SIG-M5 (cell line): ENCODE results near the gene PRKCSH.
"Not testable (repeated sequence)": the region's sequence is repeated elsewhere in the genome, so short reads cannot be mapped to it uniquely, and the experiment has no call there.

ENCODE experiments used
- DNase-seq: peaks from one replicate; lab custom pipeline; 2025; lab: John Stamatoyannopoulos, UW

The PRKCSH gene, protein sequence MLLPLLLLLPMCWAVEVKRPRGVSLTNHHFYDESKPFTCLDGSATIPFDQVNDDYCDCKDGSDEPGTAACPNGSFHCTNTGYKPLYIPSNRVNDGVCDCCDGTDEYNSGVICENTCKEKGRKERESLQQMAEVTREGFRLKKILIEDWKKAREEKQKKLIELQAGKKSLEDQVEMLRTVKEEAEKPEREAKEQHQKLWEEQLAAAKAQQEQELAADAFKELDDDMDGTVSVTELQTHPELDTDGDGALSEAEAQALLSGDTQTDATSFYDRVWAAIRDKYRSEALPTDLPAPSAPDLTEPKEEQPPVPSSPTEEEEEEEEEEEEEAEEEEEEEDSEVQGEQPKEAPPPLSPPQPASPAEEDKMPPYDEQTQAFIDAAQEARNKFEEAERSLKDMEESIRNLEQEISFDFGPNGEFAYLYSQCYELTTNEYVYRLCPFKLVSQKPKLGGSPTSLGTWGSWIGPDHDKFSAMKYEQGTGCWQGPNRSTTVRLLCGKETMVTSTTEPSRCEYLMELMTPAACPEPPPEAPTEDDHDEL

DNA sequence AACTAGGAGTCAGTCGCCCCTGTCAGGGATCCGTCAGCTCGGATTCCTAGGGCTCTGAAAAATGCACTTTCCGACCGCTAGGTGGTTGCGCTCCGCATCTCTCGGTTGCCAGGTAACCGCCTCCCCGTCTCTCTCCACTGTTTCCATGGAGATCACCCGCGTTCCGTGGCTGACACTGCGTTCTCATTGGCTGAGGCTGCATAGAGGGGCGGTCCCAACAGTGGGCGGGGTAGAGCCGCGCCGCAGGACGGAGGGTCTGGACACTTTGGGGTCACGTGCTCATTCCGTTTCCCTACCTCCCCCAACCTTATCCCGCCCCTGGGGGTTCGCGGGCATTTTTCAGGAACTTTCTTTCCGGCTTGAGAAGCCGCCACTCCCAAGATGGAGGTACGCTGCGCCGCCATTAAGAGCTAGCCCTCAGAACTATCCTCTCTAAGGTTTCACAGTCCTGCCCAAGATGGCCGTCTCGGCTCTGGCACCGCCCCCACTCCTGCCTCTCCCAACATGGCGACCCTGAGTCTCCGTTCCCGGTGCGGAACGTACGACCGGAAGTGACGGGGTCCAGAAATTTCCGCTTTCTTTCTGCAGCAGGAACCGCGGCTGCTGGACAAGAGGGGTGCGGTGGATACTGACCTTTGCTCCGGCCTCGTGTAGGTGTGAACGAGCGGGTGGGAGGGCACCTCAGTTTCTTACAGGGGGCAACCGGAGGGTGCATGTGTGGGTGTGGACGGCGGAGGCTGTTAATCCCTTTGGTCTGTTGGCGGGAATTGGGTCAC, at the start of gene PRKCSH, which contains the start of gene ODAD3:
TSS of gene PRKCSH (plus strand) at position 579 of the 776 bp plus-strand sequence. CDS start 483 bp downstream, outside the sequence.
TSS of gene ODAD3 (minus strand) at position 65 of the 776 bp plus-strand sequence. CDS start 105 bp downstream, outside the sequence.
- peak; percentile 98 for DNase-seq

DNA sequence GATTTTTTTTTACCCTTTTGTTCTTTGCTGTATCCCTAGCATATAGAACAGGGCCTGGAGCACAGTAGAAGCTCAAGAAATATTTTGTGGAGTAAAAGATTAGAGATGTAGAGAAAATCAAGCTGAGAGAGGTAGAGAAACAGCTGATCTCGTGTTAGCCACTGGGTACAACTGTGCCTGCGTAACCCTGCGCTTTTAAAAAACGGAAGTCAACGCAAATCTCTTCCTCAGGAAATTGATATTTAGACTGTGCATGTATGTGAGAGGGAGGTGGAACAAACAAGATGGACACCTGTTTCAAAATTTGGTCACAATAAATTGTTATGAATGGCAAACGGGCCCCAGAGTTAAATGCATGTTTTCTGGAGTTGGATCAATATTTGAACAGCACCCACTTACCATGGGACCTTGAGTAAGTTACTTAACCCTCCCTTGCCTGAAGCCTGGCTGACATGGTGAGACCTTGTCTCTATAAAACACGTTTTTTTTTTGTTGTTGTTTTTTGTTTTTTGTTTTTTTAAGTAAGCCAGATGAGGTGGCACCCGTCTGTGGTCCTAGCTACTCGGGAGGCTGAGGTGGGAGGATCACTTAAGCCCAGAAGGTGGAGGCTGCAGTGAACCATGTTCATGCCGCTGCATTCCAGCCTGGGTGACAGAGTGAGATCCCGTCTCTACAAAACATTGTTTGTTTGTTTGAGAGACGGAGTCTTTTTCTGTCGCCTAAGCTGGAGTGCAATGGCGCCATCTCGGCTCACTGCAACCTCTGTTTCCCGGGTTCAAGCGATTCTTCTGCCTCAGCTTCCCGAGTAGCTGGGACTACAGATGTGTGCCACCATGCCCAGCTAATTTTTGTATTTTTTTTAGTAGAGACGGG, 48.0 kb upstream of the PRKCSH start:
- DNase-seq, result no peak

- DNase-seq, result no peak
These were observed 45.1 kb upstream of the PRKCSH start for GRCh38 chr19:11390359-11390758.

GRCh38 chr19:11390933-11391680, 44.3 kb upstream of the PRKCSH start:
- DNase-seq, result no peak

GRCh38 chr19:11397089-11397610, 38.3 kb upstream of the PRKCSH start:
- DNase-seq, result no peak

DNA sequence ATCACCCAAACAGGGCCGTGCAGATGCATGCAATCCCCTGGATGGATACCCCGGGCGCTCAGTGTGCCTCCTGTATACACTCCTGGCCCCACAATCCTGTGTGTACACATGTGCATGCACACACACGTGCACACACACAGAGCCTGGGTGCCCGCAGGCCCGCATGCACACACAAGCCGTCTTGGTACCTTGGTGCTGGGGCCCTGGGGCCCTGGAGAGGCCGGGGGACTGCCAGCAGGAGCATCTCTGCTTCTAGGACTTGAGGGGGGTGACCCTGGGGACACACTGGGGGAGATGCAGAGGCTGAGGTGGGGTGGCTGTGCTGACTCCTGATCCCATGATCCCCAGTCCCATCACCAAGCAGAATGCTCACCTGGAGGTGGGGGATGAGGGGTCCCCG, 35.8 kb upstream of the PRKCSH start:
- no peak for DNase-seq

DNA sequence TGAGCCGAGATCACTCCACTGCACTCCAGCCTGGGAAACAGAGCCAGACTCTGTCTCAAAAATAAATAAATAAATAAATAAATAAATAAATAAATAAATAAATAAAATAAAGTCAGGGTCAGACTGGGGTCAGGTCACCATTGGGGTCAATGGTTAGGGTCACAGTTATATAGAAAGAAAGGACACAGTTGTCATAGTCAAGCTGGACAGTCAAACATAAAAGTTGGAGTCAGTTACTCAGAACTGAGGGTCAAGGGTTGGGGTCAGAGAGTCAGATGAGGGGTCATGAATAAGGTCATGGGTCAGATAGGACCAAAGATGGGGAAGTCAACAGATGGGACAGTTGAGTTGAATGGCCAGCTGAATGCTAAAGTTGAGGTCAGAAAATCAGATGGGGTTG, 34.6 kb upstream of the PRKCSH start:
- DNase-seq, result no peak

DNA sequence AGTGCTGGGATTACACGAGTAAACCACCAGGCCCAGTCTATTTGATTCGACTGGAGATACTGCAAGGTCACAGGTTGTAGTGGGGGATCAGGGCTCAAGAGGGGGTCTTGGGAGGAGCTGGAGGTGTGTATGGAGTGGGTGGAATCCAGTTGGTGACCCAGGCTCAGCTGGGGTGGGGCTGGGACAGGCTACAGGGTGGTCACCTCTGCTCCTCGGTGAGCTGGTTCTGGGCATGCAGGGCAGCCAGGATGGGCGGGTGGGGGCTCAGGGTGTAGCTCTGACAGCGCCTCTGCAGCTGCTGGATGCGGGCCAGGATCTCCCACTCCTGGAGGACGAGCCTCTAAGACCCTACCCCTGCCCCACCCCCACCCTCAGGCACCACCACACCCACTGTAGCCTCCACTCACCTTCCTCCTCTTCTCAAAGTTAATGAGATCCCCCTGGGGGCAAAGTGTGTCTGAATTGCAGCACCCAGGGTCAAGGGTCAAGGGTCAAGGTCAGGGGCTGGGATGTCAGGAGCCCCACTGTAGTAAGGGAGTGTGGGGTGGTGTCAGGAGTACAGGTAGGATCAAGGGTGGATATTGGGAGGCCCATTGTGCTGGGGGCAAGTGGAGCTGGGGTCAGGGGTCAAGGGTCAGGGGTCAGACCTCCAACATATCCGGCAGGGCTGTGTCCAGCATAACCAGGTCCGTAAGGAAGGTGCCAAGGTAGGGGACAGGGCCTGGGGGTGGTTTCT, 33.5 kb upstream of the PRKCSH start:
- DNase-seq, result no peak

DNA sequence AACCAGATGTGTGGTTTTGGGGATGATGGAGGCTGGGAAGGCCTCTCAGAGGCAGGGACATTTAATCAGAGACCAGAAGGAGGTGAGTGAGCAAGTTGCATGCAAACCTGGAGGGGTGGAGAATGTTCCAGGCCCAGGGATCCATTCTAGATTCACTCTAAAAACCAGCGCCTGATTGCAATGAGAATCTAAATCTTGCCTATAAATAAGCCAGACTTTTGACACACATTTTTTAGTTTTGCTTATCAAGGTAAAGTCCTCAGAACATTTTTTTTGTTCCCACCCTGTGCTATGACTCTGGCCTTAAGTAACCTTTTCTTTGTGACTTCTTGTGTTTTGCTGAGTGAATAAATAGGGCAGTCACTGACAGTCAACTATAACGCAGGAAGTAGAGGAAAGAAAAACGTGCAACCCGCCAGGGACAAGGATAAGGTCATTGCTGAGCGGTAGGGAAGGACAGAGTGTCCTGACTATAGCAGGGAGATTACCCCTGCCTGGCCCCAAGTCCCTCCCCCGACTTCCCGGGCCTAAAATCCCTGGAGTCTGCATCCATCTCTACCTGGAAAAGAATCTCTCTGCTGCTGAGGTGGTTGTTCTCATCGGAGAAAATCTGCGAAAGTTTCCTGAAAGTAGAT, 30.7 kb upstream of the PRKCSH start:
- no peak for DNase-seq

DNA sequence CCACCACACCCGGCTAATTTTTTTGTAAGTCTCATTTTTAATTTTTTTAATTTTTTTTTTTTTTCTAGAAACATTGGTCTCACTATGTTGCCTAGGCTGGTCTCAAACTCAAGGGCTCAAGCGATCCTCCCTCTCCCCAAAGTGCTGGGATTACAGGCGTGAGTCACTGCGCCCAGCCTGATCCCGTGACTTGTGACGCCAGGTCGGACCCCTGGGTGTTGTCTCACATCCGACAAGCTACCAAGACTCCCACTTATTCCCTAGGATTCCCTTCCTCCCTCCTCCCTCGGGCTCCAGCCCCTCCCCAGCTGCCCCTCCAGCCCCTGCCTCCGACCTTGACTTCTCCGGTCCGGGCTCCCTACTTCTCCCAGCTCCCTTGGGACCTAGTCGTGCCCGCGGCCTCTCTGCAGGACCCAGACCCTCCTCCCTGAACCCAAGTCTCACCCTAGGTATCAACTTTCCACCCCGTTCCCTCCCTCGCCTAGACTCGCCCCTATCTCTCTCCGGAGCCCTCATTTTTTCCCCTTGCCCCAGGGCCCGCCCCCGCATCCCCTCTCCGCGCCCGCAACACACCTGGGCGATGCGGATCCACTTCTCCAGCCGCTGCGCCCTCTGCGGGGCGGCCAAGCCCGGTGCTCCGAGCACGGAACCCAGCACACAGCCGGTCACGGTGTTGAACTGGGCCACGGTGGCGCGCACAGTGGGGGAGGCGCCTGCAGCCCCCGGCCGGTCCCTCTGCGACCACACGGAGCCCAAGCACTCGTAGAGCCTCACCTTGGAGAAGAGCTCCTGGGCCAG, 29.4 kb upstream of the PRKCSH start:
- DNase-seq, result no peak

DNA sequence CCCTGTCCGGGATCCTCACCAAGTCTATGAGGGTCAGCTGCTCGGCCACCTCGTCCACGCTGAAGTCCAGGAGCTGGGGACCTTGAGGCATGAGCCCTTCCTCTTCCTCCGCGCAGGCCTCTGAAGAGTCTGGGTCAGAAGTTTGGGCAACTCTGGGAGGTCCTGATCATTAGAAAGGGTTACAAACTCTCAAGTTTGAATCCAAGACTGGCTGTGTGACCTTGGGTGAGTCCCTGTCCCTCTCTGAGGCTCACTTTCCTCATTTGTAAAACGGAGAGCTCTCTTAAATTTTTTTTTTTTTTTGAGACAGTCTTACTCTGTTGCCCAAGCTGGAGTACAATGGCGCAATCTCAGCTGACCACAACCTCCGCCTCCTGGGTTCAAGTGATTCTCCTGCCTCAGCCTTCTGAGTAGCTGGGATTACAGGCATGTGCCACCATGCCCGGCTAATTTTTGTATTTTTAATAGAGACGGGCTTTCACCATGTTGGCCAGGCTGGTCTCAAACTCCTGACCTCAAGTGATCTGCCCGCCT, 28.7 kb upstream of the PRKCSH start:
- DNase-seq, result not testable (repeated sequence)

DNA sequence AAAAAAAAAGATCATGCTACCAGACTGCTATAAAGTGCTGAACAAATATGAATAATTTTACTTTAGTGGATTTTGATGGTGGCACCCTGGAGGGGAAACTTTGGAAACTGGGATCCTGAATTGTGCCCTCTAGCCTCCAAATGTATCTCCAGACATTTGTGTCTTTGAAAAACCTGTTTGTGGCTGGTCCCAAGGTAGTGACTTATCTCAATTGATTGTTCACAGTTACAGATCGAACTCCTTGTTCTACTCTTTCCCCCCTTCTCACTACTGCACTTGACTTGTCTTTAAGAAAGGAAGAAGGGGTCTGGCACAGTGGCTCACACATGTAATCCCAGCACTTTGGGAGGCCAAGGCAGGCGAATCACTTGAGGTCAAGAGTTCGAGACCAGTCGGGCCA, 26.8 kb upstream of the PRKCSH start:
- DNase-seq, result no peak

- DNase-seq, result no peak
These were observed 24.8 kb upstream of the PRKCSH start for GRCh38 chr19:11410682-11411081.

GRCh38 chr19:11414544-11414943, 20.9 kb upstream of the PRKCSH start:
- DNase-seq, result no peak

DNA sequence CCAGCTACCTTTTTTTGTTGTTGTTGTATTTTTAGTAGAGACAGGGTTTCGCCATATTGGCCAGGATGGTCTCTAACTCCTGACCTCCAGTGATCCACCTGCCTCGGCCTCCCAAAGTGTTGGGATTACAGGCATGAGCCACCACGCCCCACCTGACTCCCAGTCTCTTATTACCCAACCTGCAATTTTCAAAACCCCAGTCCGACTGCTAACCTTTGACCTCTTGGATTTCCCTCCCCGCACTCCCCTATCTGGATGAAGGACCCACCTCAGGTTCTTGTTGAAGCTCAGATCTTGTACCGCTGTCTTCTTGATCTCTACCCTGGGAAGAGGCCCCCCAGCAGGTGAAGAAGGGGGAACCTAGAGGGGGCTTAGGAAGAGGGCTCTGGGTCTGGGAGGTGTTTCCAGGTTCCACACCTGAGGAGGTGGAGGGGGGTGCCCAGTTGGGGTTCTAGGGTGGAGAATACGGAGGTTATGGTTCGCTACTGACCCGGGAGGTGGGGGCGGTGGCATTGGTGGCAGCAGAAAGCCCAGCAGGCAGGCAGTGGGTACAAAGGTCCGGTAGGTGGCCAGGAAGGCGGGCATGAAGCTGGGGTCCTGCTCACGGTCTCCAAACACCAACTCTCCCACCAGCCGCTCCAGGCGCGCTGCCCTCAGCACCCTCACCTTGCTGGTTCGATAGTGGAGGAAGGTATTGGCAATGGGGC, 18.9 kb upstream of the PRKCSH start:
- DNase-seq, result no peak

- no peak for DNase-seq
These were observed 17.3 kb upstream of the PRKCSH start for GRCh38 chr19:11418094-11418548.

- DNase-seq, result no peak
These were observed 16.6 kb upstream of the PRKCSH start, which contains the start of gene RGL3 for GRCh38 chr19:11418549-11419506. TSS of gene RGL3 (minus strand) at chr19:11419314. CDS start at chr19:11419278, 36 bp downstream.
